GM21529 (cell line): ENCODE data around the gene FGF14.

Source experiments
- ATAC-seq: cut with Tn5 transposase; IDR thresholded peaks from one replicate; pipeline ENCODE4 v1.9.1; 2021; ENCODE audit not compliant: unreplicated experiment

The FGF14 gene

GRCh38 chr13:102000764-102001163, 401.1 kb downstream of the FGF14 start:
- ATAC-seq = no peak

GRCh38 chr13:101998129-101998528, 403.7 kb downstream of the FGF14 start:
- no peak for ATAC-seq

GRCh38 chr13:101996954-101997353, 404.9 kb downstream of the FGF14 start:
- ATAC-seq = no peak

DNA sequence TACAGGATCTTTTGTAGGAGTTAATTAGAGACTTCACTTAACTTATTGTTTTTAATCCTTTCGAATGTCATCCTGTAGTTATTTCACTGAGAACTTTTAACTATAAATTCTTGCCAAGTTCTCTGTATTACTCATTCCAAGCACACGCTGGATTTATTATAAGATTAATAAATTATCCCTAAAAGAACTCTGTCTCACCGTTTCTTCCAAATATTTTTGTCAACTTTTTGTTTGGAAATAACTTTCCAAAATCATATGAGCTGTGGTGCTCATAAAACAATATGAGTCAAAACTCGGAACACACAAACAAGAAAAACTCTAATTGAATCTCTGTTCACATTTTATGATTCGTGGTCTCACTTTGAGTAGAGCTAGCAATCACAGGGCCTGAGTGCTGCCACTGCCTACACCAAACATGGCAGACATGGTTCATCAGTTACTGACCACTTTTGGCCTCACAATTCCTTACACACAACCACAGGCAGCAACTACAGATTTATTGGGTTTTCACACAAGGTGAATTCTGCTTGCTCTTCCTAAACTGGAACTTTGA, 412.0 kb downstream of the FGF14 start:
- ATAC-seq = no peak

- ATAC-seq = no peak
Measured at GRCh38 chr13:101988140-101988539, 413.7 kb downstream of the FGF14 start.

DNA sequence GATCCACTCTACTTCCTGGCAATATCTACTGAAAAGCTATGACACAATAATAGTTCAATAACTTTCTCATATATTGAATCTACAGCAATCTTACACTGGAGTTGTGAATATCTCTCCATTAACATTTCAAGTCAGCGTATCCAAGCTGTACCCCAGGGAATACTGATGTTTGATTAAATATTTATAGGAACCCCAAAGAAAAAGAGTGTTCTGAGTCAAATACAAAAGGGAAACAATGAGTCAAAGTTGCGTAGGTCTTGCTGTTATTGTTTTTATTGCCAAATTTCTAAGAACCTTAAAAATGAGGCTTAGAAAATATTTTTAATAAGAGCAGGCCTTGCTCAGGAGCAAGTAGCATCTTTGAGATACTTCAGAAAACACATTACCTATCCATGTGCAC, 415.5 kb downstream of the FGF14 start:
- ATAC-seq = no peak

GRCh38 chr13:101985321-101985720, 416.5 kb downstream of the FGF14 start:
- ATAC-seq = no peak

GRCh38 chr13:101982903-101983302, 418.9 kb downstream of the FGF14 start:
- no peak for ATAC-seq

- ATAC-seq = no peak
Measured at GRCh38 chr13:101979825-101980224, 422.0 kb downstream of the FGF14 start.

DNA sequence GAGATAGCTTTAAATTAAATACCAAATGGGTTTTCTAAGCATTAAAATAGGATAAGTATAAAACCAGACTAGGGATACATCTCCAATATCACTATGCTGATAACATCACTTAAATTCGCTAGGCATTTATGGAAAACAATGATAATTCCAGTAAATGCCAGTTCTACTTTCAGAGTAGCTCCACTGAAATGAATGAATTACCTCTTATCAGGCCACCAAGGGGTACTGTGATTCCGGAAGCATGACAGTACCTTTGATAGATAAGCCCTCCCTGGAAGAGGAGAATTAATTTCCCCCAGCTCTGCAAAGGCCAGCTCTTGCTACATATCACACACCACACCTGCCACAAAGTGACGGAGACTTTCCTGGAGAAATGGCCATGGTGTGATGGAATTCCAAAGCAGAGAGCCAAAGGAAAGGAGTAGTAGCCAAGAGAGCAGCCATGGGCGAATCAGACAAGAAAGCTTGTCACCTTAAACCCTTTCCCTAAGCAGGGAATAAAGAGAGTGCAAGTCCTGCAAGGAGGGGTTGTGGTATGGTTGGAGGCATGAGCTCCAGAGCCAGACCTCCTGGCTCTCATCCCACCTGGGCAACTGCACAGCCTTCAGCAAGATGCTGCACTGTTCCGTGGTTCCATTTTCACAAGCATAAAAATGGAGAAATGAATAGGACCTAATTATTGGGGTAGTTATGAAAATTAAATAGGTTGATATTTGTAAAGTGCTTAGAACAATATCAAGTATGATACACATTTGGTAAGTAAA, 423.1 kb downstream of the FGF14 start:
- no peak for ATAC-seq

DNA sequence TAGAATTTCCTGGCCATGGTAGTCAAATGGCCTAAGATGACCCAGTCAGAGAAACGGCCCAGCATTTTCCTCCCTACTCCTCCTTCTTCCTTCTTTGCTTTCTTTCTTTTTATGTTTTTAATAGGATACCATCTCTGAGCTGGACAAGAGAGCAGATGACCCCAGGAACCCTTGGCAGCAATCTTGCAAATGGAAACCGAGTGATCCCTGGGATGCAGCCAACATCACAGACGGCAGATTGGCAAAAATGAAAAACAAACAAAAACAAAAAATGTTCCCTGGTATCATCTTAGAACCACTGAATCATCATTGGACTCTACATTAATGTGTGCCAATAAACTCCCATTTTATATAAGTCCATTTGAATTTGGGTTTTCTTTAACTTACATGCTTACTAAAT, 424.4 kb downstream of the FGF14 start:
- ATAC-seq = no peak

DNA sequence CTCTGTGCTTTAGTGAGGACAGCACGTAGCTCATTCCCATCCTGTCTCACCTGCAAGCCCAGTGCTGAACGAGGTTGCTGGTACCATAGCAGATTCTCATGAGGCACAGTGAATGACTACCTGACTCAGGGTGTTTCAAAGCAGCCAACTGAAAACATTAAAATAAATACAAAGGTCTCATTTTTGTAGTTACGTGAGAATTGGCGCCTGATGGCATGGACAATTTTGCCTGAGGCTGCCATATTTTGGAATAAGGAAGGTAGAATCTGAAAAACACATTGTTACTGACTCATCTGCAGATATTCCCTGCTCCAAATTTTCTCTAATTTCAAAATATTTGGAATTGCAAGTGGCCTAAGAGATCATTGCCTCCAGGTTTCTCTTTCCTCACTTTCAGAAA, 429.7 kb downstream of the FGF14 start:
- no peak for ATAC-seq

GRCh38 chr13:101970341-101970740, 431.5 kb downstream of the FGF14 start:
- no peak for ATAC-seq

DNA sequence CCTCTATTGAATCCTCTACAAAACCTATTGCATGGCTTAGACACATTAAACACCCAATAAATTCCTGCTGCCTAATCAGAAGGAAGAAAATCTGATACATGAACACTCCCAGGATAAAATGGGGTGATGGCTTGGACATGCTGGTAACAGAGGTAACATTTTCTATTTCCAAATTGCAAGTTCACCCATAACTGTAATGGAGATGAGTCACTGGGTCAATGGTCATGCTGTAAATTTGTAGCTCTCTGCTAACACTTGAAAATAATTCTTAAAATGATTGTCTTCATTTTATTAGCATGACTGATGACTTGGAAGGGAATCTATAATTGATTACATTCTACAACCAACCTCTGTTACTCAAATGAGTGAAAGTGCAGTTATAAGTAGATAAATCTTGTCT, 434.1 kb downstream of the FGF14 start:
- ATAC-seq = no peak

- no peak for ATAC-seq
Measured at GRCh38 chr13:101967216-101967615, 434.6 kb downstream of the FGF14 start.

GRCh38 chr13:101965096-101965495, 436.8 kb downstream of the FGF14 start:
- ATAC-seq = no peak

DNA sequence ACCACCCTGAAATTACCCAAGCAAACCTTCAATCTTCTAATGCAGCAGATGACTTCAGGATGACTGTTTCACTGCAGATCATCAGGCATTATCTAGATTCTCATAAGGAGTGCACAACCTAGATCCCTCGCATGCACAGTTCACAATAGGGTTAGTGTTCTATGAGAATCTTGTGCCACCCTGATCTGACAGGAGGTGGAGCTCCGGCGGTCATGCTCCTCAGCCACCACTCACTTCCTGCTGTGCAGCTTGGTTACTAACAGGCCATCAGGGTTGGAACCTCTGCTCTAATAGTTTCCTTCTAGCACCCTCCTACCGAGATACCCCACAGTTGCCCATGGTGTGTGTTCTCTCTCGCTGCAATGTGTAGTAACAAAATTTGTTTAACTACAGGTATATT, 442.8 kb downstream of the FGF14 start:
- no peak for ATAC-seq

DNA sequence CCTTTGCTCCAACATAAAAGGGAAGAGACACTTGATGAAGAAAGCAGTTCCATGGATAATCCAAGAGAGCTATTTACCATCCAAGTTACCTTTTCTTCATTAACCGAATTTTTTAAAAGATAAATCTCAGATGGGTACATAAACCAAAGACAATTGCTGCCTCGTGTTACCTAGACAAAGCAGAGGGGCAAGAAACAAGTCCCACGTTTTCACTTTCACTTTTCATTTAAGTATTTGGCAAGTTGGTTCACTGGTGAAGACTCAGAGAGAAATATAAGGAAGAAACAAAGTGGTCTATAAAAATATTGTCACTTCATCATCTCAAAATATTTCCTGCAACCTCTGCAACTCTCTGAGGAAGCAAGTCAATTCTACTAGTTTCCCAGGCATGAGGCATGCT, 446.1 kb downstream of the FGF14 start:
- no peak for ATAC-seq

GRCh38 chr13:101951114-101951513, 450.7 kb downstream of the FGF14 start:
- no peak for ATAC-seq

DNA sequence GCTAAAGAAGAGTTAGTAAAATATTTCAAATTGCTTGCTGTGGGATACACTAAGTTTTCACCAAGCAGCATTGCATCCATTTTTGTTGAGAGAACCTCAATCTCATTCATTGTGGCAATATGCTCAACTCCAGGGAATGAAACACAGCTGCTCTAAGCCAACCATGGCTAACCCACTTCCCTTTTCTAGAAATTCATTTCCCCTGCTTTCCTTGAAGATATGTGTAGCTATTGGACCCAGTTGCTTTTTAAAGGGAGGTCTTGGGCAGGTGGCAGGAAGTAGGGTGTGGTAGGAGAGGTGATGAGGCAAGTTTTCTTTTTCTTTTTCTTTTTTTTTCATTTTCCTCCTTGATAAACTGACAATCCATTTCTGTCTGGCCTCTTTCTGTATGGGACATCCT, 452.2 kb downstream of the FGF14 start:
- no peak for ATAC-seq

- no peak for ATAC-seq
Measured at GRCh38 chr13:101946401-101946800, 455.4 kb downstream of the FGF14 start.

DNA sequence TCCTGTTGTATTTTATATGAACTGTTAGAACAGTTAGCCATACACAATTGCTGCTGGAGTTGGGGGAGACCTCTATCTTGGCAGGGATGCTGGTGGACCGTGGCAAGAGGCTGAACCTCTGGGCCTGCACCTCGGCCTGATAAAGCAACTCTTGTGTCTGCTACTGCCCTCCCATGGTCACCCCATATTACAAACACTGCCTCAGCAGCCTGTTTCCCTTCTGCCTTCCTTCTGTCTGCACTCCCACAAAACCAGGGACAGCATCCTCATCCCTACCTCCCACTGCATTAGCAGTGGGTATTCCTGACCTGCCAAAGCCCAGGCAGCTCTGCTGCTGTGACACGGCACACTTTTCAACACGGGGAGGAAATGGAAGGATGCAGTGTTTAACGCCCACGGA, 456.4 kb downstream of the FGF14 start:
- ATAC-seq = no peak

DNA sequence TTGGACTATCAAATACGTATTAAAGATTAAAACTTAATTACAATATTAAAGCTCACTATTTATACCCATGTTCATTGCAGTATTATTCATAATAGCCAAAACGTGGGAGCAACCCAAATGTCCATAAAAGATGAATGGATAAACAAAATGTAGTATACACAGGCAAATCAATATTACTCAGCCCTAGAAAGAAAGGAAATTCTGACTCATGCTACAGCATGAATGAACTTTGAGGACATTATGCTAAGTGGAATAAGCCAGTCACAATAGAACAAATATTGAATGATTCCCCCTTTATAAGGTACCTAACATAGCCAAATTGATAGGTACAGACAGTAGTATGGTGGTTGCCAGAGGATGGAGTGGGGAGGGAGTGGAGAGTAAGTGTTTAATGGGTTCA, 457.3 kb downstream of the FGF14 start:
- no peak for ATAC-seq
